HG03097 (cell line): ENCODE measurements around the gene CEP85.
A peak's percentile ranks its signal among the peaks of the same experiment; 100 is the strongest.

Source experiments
- ATAC-seq: cut with Tn5 transposase; IDR thresholded peaks from one replicate; pipeline ENCODE4 v1.9.1; 2021; ENCODE audit not compliant: unreplicated experiment, low FRiP score

Gene CEP85

DNA sequence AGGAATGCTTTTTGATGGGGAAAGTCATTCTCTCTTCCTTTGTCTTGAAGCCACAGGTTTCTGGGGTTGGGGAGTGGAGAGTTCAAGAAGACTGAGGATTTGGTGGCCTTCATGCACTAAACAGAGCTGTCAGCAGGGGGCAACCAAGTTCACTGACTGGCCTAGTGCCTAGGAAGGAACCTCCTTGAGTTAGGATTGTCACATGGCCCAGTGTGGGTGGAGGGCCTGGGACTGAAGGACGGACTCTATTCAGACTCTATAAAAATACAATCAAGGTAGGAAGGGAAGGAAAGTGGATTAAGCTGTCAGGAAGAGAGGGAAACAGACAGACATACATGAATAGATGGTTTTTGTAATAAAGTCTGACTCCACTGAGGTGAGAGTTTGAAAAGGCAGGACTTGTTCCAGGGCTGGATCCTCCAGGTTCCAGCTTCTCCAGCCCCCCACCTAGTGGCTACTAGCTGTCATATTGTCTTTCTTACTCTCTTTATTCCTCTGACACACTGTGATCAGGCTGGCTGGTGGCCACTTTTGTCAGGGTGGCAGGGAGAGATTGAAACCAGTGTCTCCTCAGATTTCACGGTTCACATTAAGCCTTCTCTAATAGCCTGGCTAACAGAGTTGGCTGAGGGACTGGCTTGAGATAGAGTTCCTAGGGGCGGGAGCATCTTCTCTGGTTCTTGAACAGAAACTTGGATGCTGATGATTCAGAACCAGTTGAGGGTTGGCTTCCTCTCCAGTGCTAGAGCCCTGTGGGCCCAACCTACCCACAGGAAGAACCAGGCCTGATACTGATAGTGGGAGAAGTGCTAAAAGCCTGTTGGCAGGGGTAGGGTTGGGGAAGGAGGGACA lies 41.8 kb downstream of the CEP85 start:
- ATAC-seq: no peak

DNA sequence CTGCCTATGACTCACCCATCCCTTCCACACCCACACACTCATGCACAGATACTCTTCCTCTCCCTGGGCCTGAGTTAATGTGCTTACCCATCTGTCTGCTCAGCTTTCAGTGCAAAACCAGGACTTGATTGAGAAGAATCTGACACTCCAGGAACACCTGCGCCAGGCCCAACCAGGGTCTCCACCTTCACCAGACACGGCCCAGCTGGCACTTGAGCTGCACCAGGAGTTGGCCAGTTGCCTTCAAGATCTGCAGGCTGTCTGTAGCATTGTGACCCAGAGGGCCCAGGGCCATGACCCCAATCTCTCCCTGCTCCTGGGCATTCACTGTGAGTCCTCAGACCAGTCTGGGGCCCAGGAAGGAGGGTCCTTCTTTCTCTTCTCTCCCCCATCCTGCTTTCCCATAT lies 42.4 kb downstream of the CEP85 start:
- ATAC-seq: no peak

DNA sequence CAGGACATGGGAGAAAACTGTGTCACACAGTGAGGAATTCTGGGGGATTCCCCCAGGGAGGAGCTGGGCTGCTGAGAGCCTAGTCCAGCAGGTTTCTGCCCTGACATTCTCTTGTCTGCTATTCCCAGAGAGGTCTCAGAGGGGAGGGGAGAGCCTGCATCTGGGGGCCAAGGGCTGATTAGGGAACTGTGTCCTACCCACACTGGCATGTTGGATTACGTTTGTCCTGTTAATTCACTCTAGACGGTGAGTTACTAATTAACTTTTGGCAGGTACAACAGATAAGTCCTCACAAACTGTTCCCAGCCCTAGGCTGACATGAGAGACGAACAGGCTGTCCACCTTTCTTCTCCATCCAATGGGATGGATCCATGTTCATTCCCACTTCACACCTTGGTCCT lies 43.3 kb downstream of the CEP85 start:
- no peak for ATAC-seq

DNA sequence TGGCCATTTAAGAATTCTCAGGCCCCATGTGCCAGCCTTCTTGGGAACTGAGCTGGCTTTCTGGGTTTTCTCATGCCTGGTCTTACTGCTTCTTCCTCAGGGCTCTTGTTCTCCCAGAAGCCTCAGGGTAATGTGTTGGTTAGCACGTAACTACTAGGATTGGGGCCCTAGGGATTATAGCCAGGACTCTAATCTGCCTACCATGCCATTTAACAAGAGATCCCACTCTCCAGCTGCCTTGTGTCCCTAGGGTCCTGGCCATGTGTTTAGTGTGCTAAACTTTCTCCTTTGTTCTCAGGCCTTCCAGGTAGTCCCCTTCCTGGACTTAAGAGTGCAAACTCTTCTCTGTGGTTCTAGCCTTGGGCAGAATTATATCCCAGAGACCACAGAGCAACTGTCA lies 43.7 kb downstream of the CEP85 start:
- ATAC-seq: no peak

DNA sequence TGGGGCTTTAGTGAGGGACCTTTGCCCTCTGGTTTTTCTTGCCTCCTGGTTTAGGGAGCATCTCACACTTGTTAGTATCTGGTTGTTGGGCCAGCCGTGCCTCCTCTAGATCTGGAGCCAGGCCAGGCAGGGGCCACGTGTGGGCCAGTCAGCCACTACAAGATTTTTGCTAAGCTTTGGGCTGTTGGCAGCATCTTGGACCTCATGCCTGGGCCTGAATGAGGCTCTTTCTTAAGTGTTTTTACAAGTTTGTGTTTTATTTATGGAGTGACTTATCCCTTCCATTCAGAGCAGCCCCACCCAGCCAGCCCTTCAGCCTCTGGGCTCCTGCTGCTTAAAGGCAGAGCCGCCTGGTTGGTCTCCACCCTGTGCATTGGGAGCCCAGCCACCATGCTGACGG lies 44.3 kb downstream of the CEP85 start:
- ATAC-seq: no peak

DNA sequence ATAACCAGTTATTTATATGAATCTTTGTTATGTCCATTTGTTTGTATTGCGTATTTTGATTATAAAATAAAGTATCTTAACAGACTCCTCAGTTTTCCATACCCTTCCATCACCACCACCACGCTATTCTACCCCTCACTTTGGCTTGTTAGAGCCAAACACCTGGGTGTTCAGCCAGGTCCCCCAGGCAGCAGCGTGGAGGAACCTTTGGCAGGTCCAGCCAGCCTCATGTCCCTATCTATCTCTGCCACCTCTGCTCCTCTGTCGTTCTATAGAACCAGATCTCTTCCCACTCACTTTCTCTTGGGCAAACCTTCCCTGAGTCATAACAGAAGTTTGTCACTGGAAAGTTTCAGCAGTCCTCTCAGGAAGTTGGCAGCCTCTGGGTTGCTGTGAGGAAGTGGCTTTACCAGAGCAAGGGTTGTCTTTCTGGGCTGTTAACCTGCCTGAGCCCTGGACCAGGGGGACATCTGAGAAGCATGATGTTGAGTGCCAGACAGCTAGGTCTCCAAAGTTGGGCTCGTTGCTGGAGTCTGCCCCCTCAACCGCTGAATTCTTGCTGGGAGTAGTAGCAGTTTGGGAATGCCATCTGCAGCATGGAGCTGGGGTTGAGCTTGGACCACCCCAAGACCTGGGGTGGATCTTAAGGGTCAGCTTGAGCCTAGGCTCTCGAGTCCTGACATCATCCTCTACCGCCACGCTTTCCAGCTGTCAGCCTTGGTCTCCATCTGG lies 44.9 kb downstream of the CEP85 start:
- no peak for ATAC-seq

DNA sequence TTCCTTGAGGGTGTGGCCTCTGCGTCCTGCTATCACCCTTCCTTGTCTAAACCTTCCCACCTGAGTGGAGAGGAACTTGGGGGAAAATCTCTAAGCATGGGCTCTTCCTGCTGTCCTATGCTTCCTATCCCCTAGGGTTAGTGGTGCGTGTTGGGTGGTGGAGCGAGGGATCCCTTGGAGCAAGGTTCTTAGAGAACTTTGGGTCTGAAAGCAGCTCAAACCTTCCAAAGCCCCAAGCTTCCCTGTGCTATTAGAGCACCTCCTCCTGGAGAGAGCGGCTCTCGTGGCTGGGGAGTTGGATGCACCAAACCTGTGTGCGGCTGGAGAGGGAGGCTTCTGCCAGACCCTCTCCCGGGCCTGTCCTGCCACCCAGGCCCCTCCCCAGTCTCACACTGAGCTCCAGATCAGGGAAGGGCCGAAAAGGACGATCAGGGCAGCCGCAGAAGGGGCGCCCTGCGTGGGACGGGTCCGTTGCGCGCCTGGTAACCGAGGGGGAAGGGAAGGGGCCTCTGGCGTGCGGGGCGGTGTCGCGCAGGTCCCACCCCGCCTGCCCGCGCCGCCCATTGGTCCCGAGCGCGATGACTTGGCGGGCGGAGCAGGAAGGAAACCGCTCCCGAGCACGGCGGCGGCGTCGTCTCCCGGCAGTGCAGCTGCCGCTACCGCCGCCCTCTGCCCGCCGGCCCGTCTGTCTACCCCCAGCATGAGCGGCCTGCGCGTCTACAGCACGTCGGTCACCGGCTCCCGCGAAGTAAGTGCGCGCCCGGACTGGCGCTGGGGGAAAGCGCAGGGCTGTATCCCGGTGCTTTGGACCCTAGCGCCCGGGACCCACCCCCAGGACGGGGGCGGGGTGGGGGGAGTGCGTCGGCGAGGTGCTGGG lies 45.7 kb downstream of the CEP85 start, which contains the start of gene SH3BGRL3:
Gene SH3BGRL3, plus strand, starts transcription at position 631 of the 877 bp plus-strand sequence. Its CDS starts 70 bp downstream, at position 701.
- peak; percentile 42 for ATAC-seq

DNA sequence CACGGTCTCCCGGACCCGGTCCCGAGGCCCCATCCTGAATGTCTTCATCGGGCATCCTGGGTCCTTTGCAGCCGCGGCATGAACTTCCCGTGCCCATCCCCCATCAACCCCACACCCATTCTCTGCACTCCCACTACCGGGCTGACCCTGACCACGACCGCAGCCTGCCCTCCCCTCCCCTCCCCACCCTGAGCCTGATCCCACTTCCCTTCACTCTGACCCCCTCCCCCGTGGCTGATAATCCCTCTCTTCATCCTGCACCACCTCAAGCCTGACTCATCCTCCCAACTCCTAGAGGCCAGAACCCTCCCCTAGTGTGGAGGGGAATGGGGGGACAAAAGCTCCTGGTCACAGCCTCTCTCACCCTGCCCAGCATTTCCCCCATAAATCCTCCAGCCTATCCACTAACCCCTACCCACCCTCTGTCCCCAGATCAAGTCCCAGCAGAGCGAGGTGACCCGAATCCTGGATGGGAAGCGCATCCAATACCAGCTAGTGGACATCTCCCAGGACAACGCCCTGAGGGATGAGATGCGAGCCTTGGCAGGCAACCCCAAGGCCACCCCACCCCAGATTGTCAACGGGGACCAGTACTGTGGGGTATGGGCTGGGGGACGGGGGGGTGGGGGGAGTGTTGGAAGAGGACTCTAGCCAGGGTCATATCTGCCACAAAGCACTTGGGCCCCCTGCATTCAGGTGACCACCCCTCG lies 46.5 kb downstream of the CEP85 start:
- ATAC-seq: no peak

DNA sequence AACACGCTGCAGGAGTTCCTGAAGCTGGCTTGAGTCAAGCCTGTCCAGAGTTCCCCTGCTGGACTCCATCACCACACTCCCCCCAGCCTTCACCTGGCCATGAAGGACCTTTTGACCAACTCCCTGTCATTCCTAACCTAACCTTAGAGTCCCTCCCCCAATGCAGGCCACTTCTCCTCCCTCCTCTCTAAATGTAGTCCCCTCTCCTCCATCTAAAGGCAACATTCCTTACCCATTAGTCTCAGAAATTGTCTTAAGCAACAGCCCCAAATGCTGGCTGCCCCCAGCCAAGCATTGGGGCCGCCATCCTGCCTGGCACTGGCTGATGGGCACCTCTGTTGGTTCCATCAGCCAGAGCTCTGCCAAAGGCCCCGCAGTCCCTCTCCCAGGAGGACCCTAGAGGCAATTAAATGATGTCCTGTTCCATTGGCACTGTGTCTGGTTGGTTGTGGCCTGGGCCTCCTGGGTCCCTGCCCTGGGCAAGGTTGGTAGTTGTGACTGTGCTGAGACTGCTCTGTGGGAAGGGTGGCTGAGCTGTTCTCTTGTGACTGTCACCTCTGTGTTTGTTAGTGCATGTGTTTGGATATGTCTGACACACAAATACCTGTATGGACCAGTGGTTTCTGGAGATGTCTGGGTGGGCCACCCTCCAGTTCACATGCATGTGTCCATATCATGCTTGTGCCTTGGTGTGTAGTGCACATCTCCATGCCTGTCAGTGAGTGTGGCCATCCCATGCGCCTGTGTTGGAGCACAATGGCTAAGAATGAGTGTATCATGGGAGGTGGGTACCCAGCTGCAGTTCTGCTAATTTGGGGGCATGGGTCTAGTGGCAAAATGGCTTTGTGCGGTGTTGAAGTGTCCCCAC lies 47.3 kb downstream of the CEP85 start:
- ATAC-seq: no peak

DNA sequence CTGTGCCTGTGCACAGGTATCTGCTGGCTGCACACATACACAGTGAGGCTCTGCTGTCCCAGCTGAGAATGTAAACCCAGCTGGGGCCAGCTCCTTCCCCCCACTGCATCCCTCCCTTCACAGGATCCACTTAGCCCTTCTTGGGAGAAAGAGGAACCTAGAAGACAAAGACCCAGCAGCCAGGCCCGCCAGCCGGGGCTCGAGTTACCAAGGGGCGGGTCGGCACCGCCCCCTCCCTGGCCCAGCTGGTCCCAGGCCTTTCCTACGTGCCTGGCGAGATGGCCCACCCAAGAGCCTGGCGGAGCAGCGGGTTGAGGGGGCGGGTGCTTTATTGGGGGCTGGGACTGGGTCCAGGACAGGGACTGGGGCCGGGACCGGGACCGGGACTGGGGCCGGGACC lies 48.0 kb downstream of the CEP85 start:
- no peak for ATAC-seq

DNA sequence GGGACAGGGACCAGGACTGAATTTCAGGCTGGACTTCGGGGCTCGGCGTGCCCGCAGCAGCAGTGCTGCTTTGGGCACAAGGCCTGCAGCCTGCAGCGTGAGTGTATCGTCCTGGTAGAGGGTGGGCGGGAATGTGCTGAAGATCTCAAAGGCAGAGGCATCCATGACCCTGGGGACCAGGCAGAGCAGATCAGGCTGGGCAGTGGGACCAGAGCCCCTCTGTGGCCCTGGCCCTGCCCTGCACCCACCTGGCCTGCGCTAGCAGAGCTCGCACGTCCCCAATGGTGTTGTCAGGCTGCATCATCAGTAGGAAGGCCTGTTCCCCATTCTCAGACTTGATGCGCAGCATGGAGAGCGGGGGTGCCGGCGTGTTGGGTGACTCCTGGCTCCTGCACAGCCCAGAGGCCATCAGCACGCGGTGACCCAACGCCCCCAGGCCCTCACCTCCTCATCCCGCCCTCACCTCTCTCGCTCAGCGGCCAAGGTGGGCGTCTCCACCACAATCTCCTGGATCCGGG lies 48.5 kb downstream of the CEP85 start:
- no peak for ATAC-seq

DNA sequence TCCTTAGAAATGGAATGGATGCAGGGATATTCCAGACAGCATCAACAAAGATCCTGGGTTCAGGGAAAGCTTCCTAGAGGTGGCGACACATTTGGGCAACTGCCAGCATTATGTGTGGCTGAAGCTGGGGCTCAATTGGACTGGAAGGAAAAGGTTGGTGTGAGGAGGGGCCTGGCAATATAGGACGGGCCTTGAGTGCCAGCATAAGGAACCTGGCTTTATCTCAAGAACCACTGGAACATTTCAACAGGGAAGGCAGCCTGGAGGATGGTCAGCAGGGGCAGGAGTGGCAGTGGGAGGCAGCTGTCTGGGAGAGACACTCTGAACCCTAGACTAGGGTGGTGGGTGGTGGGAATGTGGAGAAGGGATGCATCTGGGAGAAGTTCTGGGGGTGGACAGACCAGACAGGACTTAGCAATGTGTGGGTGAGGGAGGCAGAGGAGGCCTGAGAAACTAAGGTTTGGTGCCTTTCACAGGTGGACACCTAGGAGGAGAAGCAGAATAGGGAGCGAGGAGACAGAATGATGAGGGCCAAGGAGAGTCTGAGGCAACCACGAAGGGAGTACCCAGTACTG lies 49.4 kb downstream of the CEP85 start:
- ATAC-seq: no peak

DNA sequence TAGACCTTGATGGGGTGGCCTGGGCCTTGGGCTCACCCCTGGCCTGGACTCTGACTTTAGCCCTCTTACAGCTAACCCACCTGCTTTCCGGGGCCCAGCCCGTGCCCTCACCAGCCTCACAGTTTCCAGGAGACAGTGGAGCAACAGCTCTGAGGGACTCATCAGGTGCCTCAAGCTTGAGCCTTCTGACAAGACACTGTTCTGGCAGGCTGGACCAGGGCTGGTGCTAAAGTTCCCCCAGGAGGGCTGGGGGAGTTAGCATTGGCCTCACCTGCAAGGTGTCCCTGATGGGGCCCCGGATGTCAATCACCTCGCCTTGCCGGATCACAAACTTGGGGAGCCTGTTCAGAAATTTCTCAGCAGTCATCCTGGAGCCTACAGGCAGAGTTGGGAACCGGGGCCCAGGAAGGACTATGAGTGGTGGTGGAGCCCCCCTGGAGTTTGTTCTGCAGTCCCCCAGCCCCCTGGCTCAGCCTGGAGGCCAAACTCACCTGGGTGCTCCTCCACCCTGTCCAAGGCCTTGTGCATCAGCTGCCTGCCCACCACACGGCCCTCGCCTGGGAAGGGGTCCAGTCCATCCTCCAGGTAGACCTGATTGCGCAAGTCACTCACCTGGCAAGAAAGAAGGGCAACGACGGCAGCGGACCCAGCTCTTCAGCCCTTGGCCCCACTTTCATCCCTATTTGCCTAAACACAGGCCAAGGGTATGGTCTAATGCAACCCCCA lies 50.0 kb downstream of the CEP85 start:
- no peak for ATAC-seq

DNA sequence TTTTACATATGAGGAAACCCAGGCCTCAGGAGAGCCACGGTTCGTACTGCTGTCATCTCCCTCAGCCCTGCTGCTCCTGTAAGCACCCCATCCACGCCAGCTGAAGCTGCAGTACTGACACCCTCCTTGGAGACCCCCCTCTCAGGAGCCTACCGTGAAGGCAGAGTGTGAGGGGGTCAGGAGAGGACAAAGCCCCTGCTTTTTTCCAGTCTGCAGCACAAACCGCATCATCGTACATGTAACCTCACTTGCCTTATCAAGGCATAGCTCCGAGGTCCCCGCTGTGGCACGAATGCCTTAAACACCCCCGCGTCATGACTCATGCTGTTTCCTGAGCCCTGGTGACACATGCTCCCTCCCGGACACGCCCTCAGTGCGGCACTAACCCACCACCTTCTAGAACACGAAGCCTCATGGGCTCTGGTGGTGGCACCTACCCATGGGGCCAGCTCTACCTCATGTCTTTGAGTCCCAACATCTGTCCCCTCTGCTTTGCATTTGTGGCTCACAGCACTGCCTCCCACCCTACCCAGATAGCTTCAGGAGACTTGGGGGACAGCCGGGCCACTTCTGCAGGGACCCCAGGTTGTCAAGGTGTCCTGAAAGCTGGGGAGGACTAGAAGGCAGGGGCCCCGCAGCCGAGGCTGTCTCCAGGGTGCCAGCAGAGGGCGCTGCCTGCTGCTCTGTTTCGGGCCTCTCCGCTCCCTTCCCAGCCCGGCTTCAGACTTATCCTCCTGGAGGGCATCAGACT lies 50.8 kb downstream of the CEP85 start:
- no peak for ATAC-seq

DNA sequence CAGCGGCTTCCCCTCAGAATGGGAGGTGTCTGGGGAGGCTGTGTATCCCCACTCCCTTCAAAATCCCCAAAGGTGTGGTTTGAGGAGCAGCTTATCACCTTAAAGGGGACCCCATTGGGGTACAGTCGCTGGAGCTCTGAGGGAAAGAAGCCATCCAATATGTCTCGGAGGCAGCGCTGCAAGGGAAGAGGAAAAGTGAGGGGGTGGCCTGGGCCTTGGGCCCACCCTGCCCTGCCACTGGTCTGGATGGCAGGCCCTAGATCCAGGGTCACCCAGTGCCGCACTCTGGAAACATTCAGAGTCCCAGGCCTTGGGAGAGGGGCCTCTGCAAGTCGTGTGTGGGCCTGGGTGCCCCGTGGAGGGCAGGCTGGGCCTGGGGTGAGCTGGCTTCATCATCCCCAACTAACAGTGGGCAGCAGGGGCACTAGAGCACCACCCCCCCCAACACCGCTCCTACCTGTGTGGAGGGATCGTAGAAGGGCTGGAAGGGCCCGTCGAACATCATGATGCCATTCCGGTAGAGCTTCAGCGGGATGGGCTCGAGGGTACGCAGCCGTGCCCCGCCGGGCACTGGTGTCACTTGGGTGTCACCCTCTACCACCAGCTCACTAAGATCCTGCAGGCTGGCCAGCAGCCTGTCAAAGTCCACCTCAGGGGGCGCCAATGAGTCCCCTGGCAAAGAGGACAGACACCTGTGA lies 51.5 kb downstream of the CEP85 start:
- ATAC-seq: no peak

DNA sequence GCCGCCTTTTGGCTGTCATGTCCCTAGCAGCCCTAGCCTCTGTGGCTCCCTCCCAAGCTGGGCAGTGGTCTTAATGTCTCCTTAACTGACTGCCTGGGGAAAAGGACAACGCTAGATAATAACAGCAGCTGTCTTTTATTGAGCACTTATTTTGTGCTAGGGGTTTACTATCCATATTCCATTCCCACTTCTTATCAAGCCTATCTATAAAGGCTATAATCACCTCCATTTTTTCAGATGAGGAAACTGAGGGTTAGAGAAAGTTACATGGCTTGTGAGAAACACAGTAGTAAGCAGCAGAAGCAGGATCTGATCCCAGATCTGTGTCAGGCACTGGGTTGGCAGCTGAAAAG lies 52.0 kb downstream of the CEP85 start:
- no peak for ATAC-seq
